ENCODE data around the gene ARID4A.
"Not testable (repeated sequence)": the region's sequence is repeated elsewhere in the genome, so short reads cannot be mapped to it uniquely, and the experiment has no call there.

Gene ARID4A, protein sequence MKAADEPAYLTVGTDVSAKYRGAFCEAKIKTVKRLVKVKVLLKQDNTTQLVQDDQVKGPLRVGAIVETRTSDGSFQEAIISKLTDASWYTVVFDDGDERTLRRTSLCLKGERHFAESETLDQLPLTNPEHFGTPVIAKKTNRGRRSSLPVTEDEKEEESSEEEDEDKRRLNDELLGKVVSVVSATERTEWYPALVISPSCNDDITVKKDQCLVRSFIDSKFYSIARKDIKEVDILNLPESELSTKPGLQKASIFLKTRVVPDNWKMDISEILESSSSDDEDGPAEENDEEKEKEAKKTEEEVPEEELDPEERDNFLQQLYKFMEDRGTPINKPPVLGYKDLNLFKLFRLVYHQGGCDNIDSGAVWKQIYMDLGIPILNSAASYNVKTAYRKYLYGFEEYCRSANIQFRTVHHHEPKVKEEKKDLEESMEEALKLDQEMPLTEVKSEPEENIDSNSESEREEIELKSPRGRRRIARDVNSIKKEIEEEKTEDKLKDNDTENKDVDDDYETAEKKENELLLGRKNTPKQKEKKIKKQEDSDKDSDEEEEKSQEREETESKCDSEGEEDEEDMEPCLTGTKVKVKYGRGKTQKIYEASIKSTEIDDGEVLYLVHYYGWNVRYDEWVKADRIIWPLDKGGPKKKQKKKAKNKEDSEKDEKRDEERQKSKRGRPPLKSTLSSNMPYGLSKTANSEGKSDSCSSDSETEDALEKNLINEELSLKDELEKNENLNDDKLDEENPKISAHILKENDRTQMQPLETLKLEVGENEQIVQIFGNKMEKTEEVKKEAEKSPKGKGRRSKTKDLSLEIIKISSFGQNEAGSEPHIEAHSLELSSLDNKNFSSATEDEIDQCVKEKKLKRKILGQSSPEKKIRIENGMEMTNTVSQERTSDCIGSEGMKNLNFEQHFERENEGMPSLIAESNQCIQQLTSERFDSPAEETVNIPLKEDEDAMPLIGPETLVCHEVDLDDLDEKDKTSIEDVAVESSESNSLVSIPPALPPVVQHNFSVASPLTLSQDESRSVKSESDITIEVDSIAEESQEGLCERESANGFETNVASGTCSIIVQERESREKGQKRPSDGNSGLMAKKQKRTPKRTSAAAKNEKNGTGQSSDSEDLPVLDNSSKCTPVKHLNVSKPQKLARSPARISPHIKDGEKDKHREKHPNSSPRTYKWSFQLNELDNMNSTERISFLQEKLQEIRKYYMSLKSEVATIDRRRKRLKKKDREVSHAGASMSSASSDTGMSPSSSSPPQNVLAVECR

DNA sequence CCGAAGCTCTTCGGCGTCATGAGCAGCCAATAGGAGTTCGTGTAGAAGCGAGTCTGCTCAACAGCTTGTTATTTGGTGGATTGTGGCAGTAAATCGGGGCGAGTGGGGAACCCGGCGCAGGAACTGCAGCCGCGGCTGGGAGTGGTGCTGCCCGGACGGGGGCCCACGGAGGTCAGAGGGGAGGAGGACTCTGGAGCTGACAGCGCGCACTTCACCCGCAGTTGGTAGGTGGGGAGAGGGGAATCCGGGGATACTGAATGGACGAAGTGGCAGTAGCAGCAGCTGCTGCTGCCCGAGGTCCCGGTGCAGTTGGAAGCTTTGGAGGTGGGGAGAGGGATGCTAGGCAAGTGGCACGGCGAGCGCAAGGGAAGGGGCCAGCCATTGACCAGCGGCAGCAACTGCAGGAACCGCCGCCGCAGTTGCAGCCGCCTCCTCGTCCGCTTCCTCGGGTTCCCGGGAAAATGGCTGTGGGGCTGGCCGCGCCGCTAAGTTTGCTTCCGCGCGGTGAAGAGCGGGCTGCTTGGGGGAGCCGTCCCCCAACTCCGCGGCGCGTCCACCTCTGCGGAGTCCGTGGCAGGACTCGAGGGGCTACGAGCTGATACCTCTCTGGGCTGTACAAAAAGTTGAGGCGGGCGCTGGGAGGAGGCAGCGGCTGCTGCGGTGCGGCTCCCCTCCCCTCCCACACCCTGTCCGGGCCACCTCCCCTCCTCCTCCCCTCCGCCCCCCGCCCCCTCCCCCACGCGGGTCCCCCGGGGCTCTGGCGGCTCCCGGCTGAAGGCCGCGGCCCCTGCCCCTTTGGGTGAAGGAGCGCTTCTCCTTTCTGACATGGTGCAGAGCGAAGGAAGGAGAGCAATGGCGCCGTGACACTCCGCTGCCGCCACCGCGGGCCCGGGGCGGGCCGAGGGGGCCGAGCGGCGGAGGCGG lies at the start of gene ARID4A:
TSS of gene ARID4A (plus strand) at position 79 of the 924 bp plus-strand sequence. CDS start 1,300 bp downstream, outside the sequence.
- DNase-seq (ENCODE audit: low read depth) = peak; percentile 23
- TF ChIP-seq, protein P1, sequence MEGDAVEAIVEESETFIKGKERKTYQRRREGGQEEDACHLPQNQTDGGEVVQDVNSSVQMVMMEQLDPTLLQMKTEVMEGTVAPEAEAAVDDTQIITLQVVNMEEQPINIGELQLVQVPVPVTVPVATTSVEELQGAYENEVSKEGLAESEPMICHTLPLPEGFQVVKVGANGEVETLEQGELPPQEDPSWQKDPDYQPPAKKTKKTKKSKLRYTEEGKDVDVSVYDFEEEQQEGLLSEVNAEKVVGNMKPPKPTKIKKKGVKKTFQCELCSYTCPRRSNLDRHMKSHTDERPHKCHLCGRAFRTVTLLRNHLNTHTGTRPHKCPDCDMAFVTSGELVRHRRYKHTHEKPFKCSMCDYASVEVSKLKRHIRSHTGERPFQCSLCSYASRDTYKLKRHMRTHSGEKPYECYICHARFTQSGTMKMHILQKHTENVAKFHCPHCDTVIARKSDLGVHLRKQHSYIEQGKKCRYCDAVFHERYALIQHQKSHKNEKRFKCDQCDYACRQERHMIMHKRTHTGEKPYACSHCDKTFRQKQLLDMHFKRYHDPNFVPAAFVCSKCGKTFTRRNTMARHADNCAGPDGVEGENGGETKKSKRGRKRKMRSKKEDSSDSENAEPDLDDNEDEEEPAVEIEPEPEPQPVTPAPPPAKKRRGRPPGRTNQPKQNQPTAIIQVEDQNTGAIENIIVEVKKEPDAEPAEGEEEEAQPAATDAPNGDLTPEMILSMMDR (IDR thresholded peaks at IDR 0.05; ENCODE audit: insufficient read depth, low read depth, low read length, missing control alignments) = no peak

DNA sequence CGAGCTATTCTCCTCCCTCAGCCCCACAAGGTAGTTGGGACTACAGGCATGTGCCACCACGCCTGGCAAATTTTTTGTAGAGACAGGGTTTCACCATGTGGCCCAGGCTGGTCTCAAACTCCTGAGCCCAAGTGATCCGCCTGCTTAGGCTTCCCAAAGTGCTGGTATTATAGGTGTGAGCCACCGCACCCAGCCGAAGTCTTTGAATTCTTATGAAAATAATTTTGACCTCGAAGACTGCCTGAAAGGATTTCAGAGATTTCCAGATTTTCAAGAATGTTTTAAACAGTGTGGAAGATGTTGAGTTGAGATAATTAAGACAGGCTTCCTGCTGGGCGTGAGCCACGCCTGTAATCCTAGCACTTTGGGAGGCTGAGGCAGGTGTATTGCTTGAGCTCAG lies 48.7 kb upstream of the ARID4A start:
- H3K4me3 ChIP-seq (ENCODE audit: low read length) = no peak overlapping the region
- TF ChIP-seq, protein P1 (IDR thresholded peaks at IDR 0.05; ENCODE audit: insufficient read depth, low read depth, low read length, missing control alignments) = no peak
- no peak for DNase-seq (ENCODE audit: low read depth)

More for the DNA sequence above, at the start of gene ARID4A:
- H3K4me3 ChIP-seq (ENCODE audit: low read length) = peak within 1 kb of the TSS; percentile 89

DNA sequence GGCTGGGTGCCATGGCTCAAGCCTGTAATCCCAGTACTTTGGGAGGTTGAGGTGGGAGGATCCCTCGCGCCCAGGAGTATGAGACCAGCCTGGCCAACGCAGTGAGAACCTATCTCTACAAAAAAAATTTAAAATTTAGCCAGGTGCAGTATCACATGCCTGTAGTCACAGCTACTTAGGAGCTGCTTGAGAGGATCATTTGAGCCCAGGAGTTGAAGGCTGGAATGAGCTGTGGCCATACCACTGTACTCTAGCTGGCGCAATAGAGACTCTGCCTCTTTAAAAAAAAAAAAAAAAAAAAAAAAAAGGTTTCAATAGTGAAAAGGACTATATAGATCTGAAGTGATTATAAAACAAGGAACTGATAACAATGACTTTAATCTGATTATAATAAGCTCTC lies 40.2 kb upstream of the ARID4A start:
- DNase-seq (ENCODE audit: low read depth) = no peak
- no peak overlapping the region for H3K4me3 ChIP-seq (ENCODE audit: low read length)
- TF ChIP-seq, protein P1 (IDR thresholded peaks at IDR 0.05; ENCODE audit: insufficient read depth, low read depth, low read length, missing control alignments) = no peak

DNA sequence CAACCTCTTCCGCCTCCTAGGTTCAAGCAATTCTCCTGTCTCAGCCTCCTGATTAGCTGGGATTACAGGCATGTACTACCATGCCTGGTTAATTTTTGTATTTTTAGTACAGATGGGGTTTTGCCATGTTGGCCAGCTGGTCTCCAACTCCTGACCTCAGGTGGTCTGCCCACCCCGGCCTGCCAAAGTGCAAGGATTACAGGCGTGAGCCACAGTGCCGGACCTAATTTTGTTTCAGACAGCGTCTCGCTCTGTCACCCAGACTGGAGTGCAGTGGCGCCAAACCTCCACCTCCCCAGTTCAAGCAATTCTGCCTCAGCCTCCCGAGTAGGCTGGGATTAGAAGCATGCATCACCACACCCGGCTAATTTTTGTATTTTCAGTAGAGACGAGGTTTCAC lies 36.4 kb upstream of the ARID4A start:
- DNase-seq (ENCODE audit: low read depth); H3K4me3 ChIP-seq (ENCODE audit: low read length): not testable (repeated sequence)

DNA sequence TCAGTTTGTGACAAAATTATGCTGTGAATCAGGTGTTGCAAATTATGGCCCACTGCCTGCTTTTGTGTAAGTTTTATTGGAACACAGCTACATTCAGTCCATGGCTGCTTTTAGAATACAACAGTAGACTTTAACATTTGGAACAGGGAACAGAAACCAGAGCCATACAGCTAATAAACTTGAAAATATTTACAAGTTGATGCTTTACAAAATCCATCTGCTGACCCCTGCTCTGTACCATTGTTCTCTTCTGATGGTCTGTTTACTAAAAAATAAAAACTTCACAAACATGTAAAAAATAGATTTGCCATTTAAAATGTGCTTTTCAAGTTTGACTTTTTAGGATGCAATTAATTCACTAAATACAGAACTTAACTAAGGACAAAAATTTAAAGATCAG lies 33.0 kb upstream of the ARID4A start:
- no peak overlapping the region for H3K4me3 ChIP-seq (ENCODE audit: low read length)
- TF ChIP-seq, protein P1 (IDR thresholded peaks at IDR 0.05; ENCODE audit: insufficient read depth, low read depth, low read length, missing control alignments) = no peak
- no peak for DNase-seq (ENCODE audit: low read depth)

DNA sequence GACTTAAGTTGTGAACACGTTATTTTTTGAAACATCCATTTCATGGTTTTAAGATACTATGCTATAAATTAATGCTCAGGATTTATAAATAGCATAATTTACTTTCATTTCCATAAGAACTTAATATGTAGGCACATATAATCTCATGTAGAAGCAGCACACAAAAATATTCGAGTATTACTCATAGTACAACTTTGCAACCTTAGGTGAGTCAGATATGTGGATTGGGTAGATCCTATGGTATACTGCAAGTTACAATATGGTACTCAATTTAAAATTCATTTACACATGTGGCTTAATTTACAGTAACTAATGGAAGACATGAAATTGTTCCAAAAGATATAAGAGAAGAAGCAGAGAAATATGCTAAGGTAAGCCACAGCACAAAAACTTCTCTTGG lies 27.7 kb upstream of the ARID4A start:
- DNase-seq (ENCODE audit: low read depth) = peak; percentile 41
- TF ChIP-seq, protein P1 (IDR thresholded peaks at IDR 0.05; ENCODE audit: insufficient read depth, low read depth, low read length, missing control alignments) = no peak
- H3K4me3 ChIP-seq (ENCODE audit: low read length) = no peak overlapping the region

All from epithelial cell of esophagus (primary cell).